Umbilical cord (tissue), 2 donors: ENCODE data around the gene AKT2. TPM values are rescaled to one million over a fixed set of nuclear protein-coding genes. Genes with fewer than 3 reads are reported as not detected.
A peak's percentile ranks its signal among the peaks of the same experiment; 100 is the strongest.

Source experiments
- DNase-seq: peaks from one replicate; pipeline ENCODE4 v3.0.0-alpha.2; 2015; ENCODE audit warnings: low spot score
- total RNA-seq: library from RNA; depleted of rRNA; stranded (reverse); fragments of >200 nt; gene quantifications from one replicate; pipeline ENCODE4 v1.2.3, GENCODE V29; 2014; ENCODE audit warnings: low replicate concordance; ENCODE audit not compliant: insufficient read depth

The AKT2 gene
- total RNA-seq, 1 donor from 2014 or later: 81.6 TPM

DNA sequence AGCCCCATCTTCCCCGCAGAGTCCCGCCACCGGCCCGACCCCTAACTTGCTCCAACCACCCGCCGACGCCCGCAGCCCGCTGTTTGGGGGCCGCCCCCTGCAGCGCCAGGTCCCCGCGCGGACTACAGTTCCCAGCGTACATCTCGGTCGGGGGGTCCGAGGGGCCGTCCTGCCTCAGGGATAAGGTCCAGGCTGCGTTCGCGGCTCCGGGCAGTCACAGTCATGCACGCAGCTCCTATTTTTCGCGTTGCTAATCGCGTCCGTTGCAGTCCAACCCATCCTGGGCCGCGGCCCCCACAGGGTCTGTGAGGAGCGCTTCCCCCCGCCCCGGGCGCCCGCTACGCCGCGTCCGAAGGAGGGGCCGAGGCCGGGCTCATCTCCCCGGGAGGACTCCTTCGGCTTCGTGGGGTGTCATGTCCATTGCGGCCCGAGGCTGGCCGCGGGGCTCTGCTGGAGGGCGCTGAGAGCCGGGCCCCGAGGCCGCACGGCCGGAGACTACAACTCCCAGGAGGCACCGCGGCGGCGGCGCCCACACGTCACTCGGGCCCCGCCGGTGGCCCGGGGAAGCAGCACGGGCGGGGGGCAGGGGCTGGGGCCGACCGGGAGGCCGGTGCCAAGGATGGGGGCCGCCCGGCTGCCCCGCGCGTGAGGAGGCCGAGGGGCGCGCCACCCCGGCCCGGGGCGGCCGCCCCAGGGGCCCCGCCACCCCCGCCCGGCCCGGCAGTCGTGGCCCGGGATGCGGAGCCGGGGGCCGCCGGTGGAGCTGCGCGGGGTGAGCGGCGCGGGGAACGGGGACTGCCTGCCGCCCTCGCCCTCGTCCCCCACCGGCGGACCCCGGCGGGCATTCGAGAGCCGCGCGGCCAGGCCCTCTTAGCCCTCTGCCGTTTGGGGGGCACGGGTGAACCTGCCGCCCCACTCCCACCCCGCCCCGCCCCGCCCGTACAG, 94.0 kb downstream of the AKT2 start, which contains the start of gene MAP3K10:
MAP3K10 (plus strand) TSS at position 536 of the 945 bp plus-strand sequence. CDS start 606 bp downstream, outside the sequence.
- peak; percentile 69 for DNase-seq

- no peak for DNase-seq
These were observed 100.9 kb downstream of the AKT2 start for GRCh38 chr19:40184273-40184672.

Other genes starting within 250 kb of the AKT2 start
- gene ZNF780B, start 229.1 kb downstream of the AKT2 start, total RNA-seq: 23.6 TPM
- gene ZNF780A, start 194.4 kb downstream of the AKT2 start, total RNA-seq: 31.3 TPM
- 3.9 TPM for gene MAP3K10, start 93.9 kb downstream of the AKT2 start, total RNA-seq
- not detected for gene TTC9B, start 67.0 kb downstream of the AKT2 start, total RNA-seq
- not detected for gene CCNP, start 58.7 kb downstream of the AKT2 start, total RNA-seq
- gene C19orf47, start 63.1 kb upstream of the AKT2 start, total RNA-seq: 3.4 TPM
- 280 TPM for gene PLD3, start 63.4 kb upstream of the AKT2 start, total RNA-seq
- gene HIPK4, start 104.8 kb upstream of the AKT2 start, total RNA-seq: 0.72 TPM
- gene PRX, start 128.0 kb upstream of the AKT2 start, total RNA-seq: 2.6 TPM
- 17.1 TPM for gene SERTAD1, start 140.6 kb upstream of the AKT2 start, total RNA-seq
- 37.1 TPM for gene SERTAD3, start 159.0 kb upstream of the AKT2 start, total RNA-seq
- gene BLVRB, start 180.4 kb upstream of the AKT2 start, total RNA-seq: 92.9 TPM
- 5.8 TPM for gene SPTBN4, start 181.7 kb upstream of the AKT2 start, total RNA-seq